Ovary (tissue), 3 donors: ENCODE results near the gene FGGY.

Source experiments
- CTCF ChIP-seq, 3 donors: fragments of 450-650 bp in 2 of 3; fragments of 200-600 bp in 1 of 3; IDR thresholded peaks; one replicate each; pipeline versions ENCODE4 v1.5.1 to v1.8.0; 2016 to 2022; ENCODE audit warnings: antibody characterized with exemption in 3 of 3, mild to moderate bottlenecking in 1 of 3
- EP300 ChIP-seq: sonication (generic); formaldehyde crosslinking; IDR thresholded peaks from one replicate; pipeline ENCODE4 v1.6.1; 2017; ENCODE audit warnings: antibody characterized with exemption
- POLR2A ChIP-seq: fragments of 450-650 bp; IDR thresholded peaks from one replicate; pipeline ENCODE4 v1.6.1; 2017; ENCODE audit warnings: antibody characterized with exemption, mild to moderate bottlenecking, moderate library complexity
- donor health status: DM: no; HTN: no; CAD: no.

- no peak for TF ChIP-seq EP300
- TF ChIP-seq CTCF (IDR thresholded peaks at IDR 0.05), result no peak
- no peak for TF ChIP-seq POLR2A
These were observed 96.6 kb downstream of the FGGY start for GRCh38 chr1:59393211-59394180.
